C4-2B (cell line): ENCODE results near the gene INO80E.

Source experiments
- CTCF ChIP-seq: fragments of 450-650 bp; conservative IDR thresholded peaks from 2 replicates; pipeline ENCODE4 v1.5.1; 2017; ENCODE audit warnings: mild to moderate bottlenecking
- ZFX ChIP-seq: fragments of 450-650 bp; IDR thresholded peaks from 2 replicates; pipeline ENCODE4 v1.6.1; 2017

GRCh38 chr16:29990883-29991570, 5.0 kb upstream of the INO80E start:
- TF ChIP-seq CTCF (no peak), ZFX (no peak)
